B cell (primary cell): ENCODE measurements around the gene NNT. TPM values are rescaled to one million over a fixed set of nuclear protein-coding genes. Genes with fewer than 3 reads are reported as not detected.

Experiments used
- ATAC-seq: fragments of 200-7000 bp; cut with Tn5 transposase; one replicate; pipeline ENCODE4 v1.10.0; 2021; ENCODE audit warnings: low read depth, mild to moderate bottlenecking, moderate number of reproducible peaks, moderate library complexity
- CTCF ChIA-PET: fragments of 350-600 bp; sonication (Branson Sonifier 250); formaldehyde crosslinking; loops from one replicate; lab custom pipeline; 2021; ENCODE audit warnings: antibody characterized with exemption, inconsistent platforms; lab: Charles Lee
- POLR2A ChIA-PET: fragments of 350-600 bp; sonication (Branson Sonifier 250); formaldehyde crosslinking; loops from one replicate; lab custom pipeline; 2021; ENCODE audit warnings: antibody characterized with exemption; lab: Charles Lee
- DNase-seq: peaks from one replicate; pipeline ENCODE4 v3.0.0; 2013
- H2AFZ ChIP-seq: 2 replicates; pipeline ENCODE4 v1.6.1; 2012; ENCODE audit warnings: mild to moderate bottlenecking, low read depth, low read length; ENCODE audit not compliant: insufficient read depth, poor library complexity, severe bottlenecking
- H3K27ac ChIP-seq, 2 donors: 1 replicate in 1 of 2; 2 replicates in 1 of 2; pipeline ENCODE4 v1.5.1; 2012 to 2013; ENCODE audit warnings: low read length in 2 of 2, mild to moderate bottlenecking in 2 of 2, moderate library complexity in 1 of 2
- H3K27me3 ChIP-seq, 4 experiments: fragments of 200-600 bp in 1 of 4; sonication (generic) in 1 of 4; replicated peaks in 1 of 4; 1 replicate in 2 of 4; 2 replicates in 2 of 4; pipeline versions ENCODE4 v1.6.1 to v1.7.0; 2013 to 2016; ENCODE audit warnings: low read length in 3 of 4, mild to moderate bottlenecking in 2 of 4, mixed read lengths in 1 of 4, moderate library complexity in 1 of 4; ENCODE audit not compliant: insufficient read depth in 4 of 4, control insufficient read depth in 3 of 4; ENCODE audit errors: control extremely low read depth in 1 of 4
- H3K36me3 ChIP-seq, 2 experiments: replicated peaks in 1 of 2; 1 replicate in 1 of 2; 2 replicates in 1 of 2; pipeline versions ENCODE4 v1.6.1 to v1.7.1; 2013; ENCODE audit warnings: low read length in 1 of 2; ENCODE audit not compliant: insufficient read depth in 2 of 2, control insufficient read depth in 1 of 2; ENCODE audit errors: control extremely low read depth in 1 of 2, extremely low read depth in 1 of 2
- H3K4me1 ChIP-seq, 2 donors: fragments of 200-600 bp in 1 of 2; sonication (generic) in 1 of 2; 1 replicate in 1 of 2; 2 replicates in 1 of 2; pipeline versions ENCODE4 v1.5.1 to v1.6.1; 2013 to 2017; ENCODE audit warnings: low read length in 2 of 2; ENCODE audit not compliant: control insufficient read depth in 2 of 2, insufficient read depth in 2 of 2
- H3K4me2 ChIP-seq: replicated peaks from 2 replicates; pipeline ENCODE3; 2012; ENCODE audit warnings: mild to moderate bottlenecking, low read depth, low read length; ENCODE audit not compliant: poor library complexity, severe bottlenecking
- H3K4me3 ChIP-seq, 5 experiments: fragments of 200-600 bp in 1 of 5; sonication (generic) in 1 of 5; 1 replicate in 3 of 5; 2 replicates in 2 of 5; pipeline versions ENCODE4 v1.5.1 to v1.7.0; 2011 to 2016; ENCODE audit warnings: low read length in 4 of 5, mild to moderate bottlenecking in 4 of 5, low read depth in 2 of 5, control low read depth in 1 of 5, moderate library complexity in 1 of 5; ENCODE audit not compliant: insufficient read depth in 1 of 5; ENCODE audit errors: control extremely low read depth in 1 of 5, extremely low read depth in 1 of 5
- H3K79me2 ChIP-seq: fragments of 200-600 bp; sonication (generic); one replicate; pipeline ENCODE4 v1.6.0; 2016; ENCODE audit warnings: low read length; ENCODE audit not compliant: control insufficient read depth, insufficient read depth
- H3K9ac ChIP-seq: fragments of 200-600 bp; sonication (generic); 2 replicates; pipeline ENCODE4 v1.6.1; 2017; ENCODE audit warnings: mild to moderate bottlenecking, low read length, moderate library complexity
- H3K9me3 ChIP-seq, 3 donors: one replicate each; pipeline versions ENCODE4 v1.6.1 to v1.7.1; 2013; ENCODE audit warnings: low read length in 2 of 3; ENCODE audit not compliant: control insufficient read depth in 2 of 3, insufficient read depth in 1 of 3; ENCODE audit errors: control extremely low read depth in 1 of 3
- H4K20me1 ChIP-seq: 2 replicates; pipeline ENCODE4 v1.6.0; 2012; ENCODE audit warnings: mild to moderate bottlenecking, low read length; ENCODE audit not compliant: insufficient read depth, control insufficient read depth, poor library complexity, severe bottlenecking
- H3K27ac Mint-ChIP-seq: one replicate; pipeline ENCODE4 v1.8.0; 2021; ENCODE audit warnings: mixed read lengths
- H3K27me3 Mint-ChIP-seq: one replicate; pipeline ENCODE4 v1.8.0; 2021; ENCODE audit warnings: mixed read lengths
- H3K4me1 Mint-ChIP-seq: one replicate; pipeline ENCODE4 v1.8.0; 2021; ENCODE audit warnings: mixed read lengths
- H3K4me3 Mint-ChIP-seq: one replicate; pipeline ENCODE4 v1.8.0; 2021; ENCODE audit warnings: mixed read lengths
- H3K9me3 Mint-ChIP-seq: one replicate; pipeline ENCODE4 v1.8.0; 2022; ENCODE audit warnings: mixed read lengths; ENCODE audit not compliant: insufficient read depth
- CTCF ChIP-seq: fragments of 200-600 bp; IDR thresholded peaks from one replicate; pipeline ENCODE4 v1.8.0; 2022; ENCODE audit warnings: antibody characterized with exemption, mild to moderate bottlenecking
- EZH2 ChIP-seq: IDR thresholded peaks from 2 replicates; pipeline ENCODE4 v1.6.1; 2012; ENCODE audit warnings: borderline replicate concordance, low read depth, mild to moderate bottlenecking, moderate library complexity, low read length; ENCODE audit not compliant: insufficient read depth, poor library complexity, severe bottlenecking
- WGBS: methylation state at CpG from one replicate; pipeline ENCODE4 v1.1.5; 2013; ENCODE audit warnings: missing lambda C conversion rate; ENCODE audit not compliant: insufficient coverage; 5-methylcytosine and 5-hydroxymethylcytosine counted together
- intact Hi-C: fragments of 100-400 bp; cut with micrococcal nuclease; formaldehyde crosslinking; loops from one replicate; pipeline ENCODE4 v1.10.0; 2022
- polyA plus RNA-seq: library from polyadenylated mRNA; depleted of rRNA; stranded (reverse); fragments of >200 nt; gene quantifications from 2 replicates; pipeline ENCODE4 v1.2.3, GENCODE V29; 2012
- total RNA-seq, 2 donors: library from RNA; stranded (reverse); fragments of 120-200 nt in 1 of 2; gene quantifications; 1 replicate in 1 of 2; 2 replicates in 1 of 2; pipeline versions ENCODE4 v1.2.3 to v1.2.4, GENCODE V29; 2013 to 2022

Gene NNT
- total and polyA plus RNA-seq, 2 donors (not counting 1 experiment from before 2014, with no cell fraction given), result 17.8 to 61.1 TPM

GRCh38 chr5:43636076-43636475, 33.1 kb downstream of the NNT start:
- TF ChIP-seq EZH2, result no peak
- TF ChIP-seq CTCF, result no peak
- no CpG with 5 or more reads among the region's 2 CpGs for WGBS
- H3K9me3 ChIP-seq, result no peaks in the 10 kb centered on the region
- ChIA-PET POLR2A (no interaction called here), CTCF (no interaction called here)
- no peaks in the 10 kb centered on the region for H3K4me1 ChIP-seq
- DNase-seq (no peak), ATAC-seq (no peak)
- intact Hi-C loops, result loop anchor here (10.0 kb wide), 1 partner anchor 1139 kb away; no protein-coding TSS in a partner anchor
- H3K9me3 Mint-ChIP-seq, result no peaks in the 10 kb centered on the region
- H3K4me1 Mint-ChIP-seq, result peaks cover 9% of the 10 kb centered on the region
- no peak overlapping the region for H3K27ac ChIP-seq
- no peak overlapping the region for H3K27ac Mint-ChIP-seq
- H3K36me3 ChIP-seq, result peaks cover 2 to 19% of the 10 kb centered on the region in 2 experiments
- H3K4me3 ChIP-seq, result no peak overlapping the region
- peaks cover 12% of the 10 kb centered on the region for H3K79me2 ChIP-seq
- peaks cover 16% of the 10 kb centered on the region for H4K20me1 ChIP-seq
- no peak overlapping the region for H3K4me2 ChIP-seq
- H3K27me3 Mint-ChIP-seq, result no peaks in the 10 kb centered on the region
- no peak overlapping the region for H2AFZ ChIP-seq
- H3K9ac ChIP-seq, result no peak overlapping the region
- H3K4me3 Mint-ChIP-seq, result no peak overlapping the region
- H3K27me3 ChIP-seq, result no peaks in the 10 kb centered on the region

DNA sequence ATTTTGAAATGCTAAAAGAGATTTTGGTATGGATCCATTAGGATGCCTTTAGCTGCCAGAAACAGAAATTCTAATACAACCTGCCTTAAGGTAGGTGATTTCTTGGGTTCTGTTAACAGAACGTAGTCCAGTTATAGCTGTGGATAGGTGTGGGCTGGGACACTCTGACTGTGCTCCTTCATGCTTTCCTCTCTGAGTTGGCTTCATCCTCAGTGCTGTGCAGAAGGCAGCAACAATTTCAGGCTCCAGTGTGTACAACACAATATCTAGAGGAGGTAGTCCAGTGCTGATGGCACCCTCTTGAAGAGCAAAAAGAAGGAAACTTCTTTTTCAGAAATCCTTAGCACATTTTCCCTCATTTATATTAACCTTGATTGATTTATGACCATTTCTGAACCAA, 34.4 kb downstream of the NNT start:
- intact Hi-C loops, result loop anchor here (10.0 kb wide), 1 partner anchor 1137 kb away; no protein-coding TSS in a partner anchor
- no peak for ATAC-seq
- DNase-seq, result no peak
- no peaks in the 10 kb centered on the region for H3K9me3 ChIP-seq
- H3K4me1 ChIP-seq, result no peaks in the 10 kb centered on the region
- Mint-ChIP-seq H3K4me1 (peaks cover 7% of the 10 kb centered on the region), H3K27me3 (no peaks in the 10 kb centered on the region), H3K9me3 (no peaks in the 10 kb centered on the region), H3K27ac (no peak overlapping the region), H3K4me3 (no peak overlapping the region)
- no peak overlapping the region for H3K9ac ChIP-seq
- ChIA-PET POLR2A (no interaction called here), CTCF (no interaction called here)
- no peak overlapping the region for H3K27ac ChIP-seq
- TF ChIP-seq EZH2 (no peak), CTCF (no peak)
- no peak overlapping the region for H3K4me3 ChIP-seq
- peaks cover 9% of the 10 kb centered on the region for H3K79me2 ChIP-seq
- H2AFZ ChIP-seq, result no peak overlapping the region
- no peaks in the 10 kb centered on the region for H3K27me3 ChIP-seq
- H3K4me2 ChIP-seq, result no peak overlapping the region
- H3K36me3 ChIP-seq, result peaks cover 6 to 15% of the 10 kb centered on the region in 2 experiments
- H4K20me1 ChIP-seq, result peaks cover 16% of the 10 kb centered on the region
- 100% methylated on average over 1 of the region's 1 CpG for whole genome bisulfite sequencing
